Stimulated activated CD4-positive, alpha-beta T cell treated with anti-CD3 and anti-CD28 coated beads, Interleukin-1b, Interleukin-23, amount 100 ng/mL, for 1 hour (primary cell): ENCODE results near the gene MAP4K1.

ENCODE experiments used
- DNase-seq, 2 donors: peaks; one replicate each; pipeline ENCODE4 v3.0.0-alpha.2; 2020; ENCODE audit warnings: low read depth in 2 of 2

The MAP4K1 gene

DNA sequence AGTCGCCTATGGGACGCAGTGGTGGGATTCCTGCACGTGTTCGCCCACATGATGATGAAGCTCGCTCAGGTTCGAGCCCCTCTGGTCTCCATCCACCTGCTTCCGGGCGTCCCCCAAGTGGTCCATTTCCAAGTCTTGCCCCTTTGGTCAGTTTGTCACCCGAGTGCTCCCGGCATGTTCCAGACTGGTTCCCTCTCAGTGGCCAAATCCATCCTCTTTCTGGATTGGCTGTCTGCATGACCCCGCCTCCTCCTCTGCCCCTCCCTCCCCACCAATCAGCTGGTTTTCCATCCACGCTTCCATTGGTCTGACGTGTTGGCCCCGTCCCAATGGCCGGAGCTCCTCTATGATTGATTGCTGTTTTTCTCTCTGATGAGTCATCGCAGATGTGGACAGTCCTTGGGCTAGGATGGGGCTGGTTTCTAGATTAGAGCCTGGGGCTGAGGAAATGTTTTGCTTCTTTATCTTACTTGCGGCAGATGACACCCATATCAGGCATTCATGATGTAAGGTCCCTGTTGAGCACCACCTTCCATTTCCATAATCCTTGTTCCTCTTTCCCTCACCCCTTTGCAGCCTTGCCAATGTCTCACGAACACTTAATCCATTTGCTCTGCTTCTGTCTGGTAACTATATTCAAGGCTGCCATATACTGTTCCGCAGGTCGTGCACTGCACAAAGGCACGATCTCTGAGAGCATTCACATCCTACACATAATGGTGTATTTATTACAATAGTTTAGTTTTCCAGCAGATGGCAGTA lies 73.8 kb downstream of the MAP4K1 start:
- DNase-seq, result no peak

GRCh38 chr19:38543286-38543806 lies 74.4 kb downstream of the MAP4K1 start:
- DNase-seq, result no peak

GRCh38 chr19:38542040-38542439 lies 75.7 kb downstream of the MAP4K1 start:
- no peak for DNase-seq

DNA sequence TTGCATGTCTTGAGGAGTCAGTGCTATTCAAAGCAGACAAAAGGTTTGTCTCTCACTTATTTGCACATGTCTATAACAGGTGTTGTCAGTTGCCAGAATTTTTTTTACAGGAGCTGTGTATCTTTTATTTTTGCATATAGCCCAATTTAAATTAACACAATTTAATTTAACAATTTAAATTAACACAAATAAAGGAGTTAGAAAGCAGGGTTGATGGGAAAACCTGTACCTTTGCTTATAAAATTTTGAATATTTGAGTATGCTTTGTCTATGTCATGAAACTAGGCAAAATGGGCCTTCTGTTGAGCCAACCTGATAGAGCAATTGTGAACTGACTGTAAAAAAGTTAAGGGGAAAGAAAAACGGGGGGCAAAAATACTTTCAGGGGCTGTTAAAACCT lies 78.0 kb downstream of the MAP4K1 start:
- DNase-seq, result no peak

DNA sequence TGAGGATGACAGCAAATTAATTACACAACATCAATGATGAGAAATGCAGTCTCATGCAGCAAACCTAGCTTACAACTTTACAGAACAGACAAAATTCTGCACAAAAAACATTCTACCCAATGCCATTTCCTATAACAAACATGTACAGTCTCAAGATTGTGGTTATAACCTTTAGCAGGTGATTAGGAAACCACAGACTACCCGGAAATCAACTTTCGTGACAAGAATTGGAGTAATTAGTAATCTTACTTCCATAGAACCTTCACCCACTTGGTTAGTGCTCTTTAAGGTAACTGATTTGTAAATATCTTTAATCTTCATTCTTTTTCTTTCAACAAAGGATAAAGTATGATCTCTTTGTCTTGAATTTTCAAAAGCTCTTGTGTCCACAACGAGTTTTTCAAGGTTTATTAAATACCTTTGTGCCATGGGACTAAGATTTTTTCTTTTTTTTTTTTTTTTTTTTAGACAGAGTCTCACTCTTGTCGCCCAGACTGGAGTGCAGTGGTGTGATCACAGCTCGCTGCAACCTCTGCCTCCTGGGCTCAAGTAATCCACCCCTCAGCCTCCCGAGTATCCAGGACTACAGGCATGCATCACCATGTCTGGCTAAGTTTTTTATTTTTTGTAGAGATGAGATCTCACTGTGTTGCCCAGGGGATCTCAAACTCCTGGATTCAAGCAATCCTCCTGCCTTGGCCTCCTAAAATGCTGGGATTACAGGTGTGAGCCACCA lies 78.8 kb downstream of the MAP4K1 start:
- DNase-seq, result no peak

DNA sequence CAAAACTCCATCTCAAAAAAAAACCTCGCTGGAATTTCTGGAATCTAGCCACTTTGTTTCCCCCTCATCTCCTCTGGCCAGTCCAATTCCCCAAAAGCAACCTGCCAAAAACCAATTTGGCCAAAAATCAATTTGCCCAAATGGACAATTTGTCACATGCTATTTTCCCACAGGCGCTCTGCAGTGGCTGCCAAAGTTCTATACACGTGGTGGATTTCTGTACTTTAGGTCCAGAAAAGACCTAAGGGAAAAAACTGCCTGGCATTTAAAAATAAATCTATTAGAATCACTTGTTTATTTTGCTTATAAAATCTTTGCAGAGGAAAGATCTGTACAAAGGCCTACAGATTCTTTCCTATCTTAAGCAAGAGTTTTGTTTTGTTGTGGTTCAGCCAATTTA lies 79.4 kb downstream of the MAP4K1 start:
- DNase-seq, result no peak
